Type B pancreatic cell (in vitro differentiated cells): ENCODE data around the gene RFC3. TPM values are rescaled to one million over a fixed set of nuclear protein-coding genes. Genes with fewer than 3 reads are reported as not detected.
"Not testable (repeated sequence)": the region's sequence is repeated elsewhere in the genome, so short reads cannot be mapped to it uniquely, and the experiment has no call there.

Experiments used
- DNase-seq: peaks from one replicate; pipeline ENCODE4 v3.0.0; 2021; ENCODE audit warnings: mixed read lengths; ENCODE audit not compliant: unreplicated experiment; ENCODE audit errors: extremely low spot score
- H3K27ac Mint-ChIP-seq: 2 replicates; pipeline ENCODE4 v1.8.0; 2021; ENCODE audit warnings: mild to moderate bottlenecking, mixed read lengths
- H3K27me3 Mint-ChIP-seq: 2 replicates; pipeline ENCODE4 v1.8.0; 2021; ENCODE audit warnings: mixed read lengths
- H3K36me3 Mint-ChIP-seq: 2 replicates; pipeline ENCODE4 v1.8.0; 2021; ENCODE audit warnings: mixed read lengths
- H3K4me1 Mint-ChIP-seq: one replicate; pipeline ENCODE4 v1.8.0; 2021; ENCODE audit warnings: mixed read lengths; ENCODE audit not compliant: unreplicated experiment
- H3K4me3 Mint-ChIP-seq: 2 replicates; pipeline ENCODE4 v1.8.0; 2021; ENCODE audit warnings: mild to moderate bottlenecking, mixed read lengths
- H3K9me3 Mint-ChIP-seq: 2 replicates; pipeline ENCODE4 v1.8.0; 2021; ENCODE audit warnings: mixed read lengths
- total RNA-seq: library from RNA; stranded (reverse); gene quantifications from 2 replicates; pipeline ENCODE4 v1.2.1, GENCODE V29; 2021; ENCODE audit warnings: low replicate concordance
- TF ChIP-seq, protein P1 (sequence below): fragments of 200-600 bp; sonication (generic); conservative IDR thresholded peaks from 2 replicates; pipeline ENCODE4 v1.5.0; 2021; ENCODE audit warnings: antibody characterized with exemption, mild to moderate bottlenecking

Gene RFC3
- total RNA-seq, 1 donor from 2014 or later = 30.0 TPM

GRCh38 chr13:33799950-33800592 is 17.9 kb upstream of the RFC3 start:
- no peaks in the 10 kb centered on the region for H3K27me3 Mint-ChIP-seq
- H3K4me3 Mint-ChIP-seq = no peak overlapping the region
- peaks cover 6% of the 10 kb centered on the region for H3K4me1 Mint-ChIP-seq
- no peaks in the 10 kb centered on the region for H3K36me3 Mint-ChIP-seq
- no peak overlapping the region for H3K27ac Mint-ChIP-seq
- DNase-seq = no peak
- no peaks in the 10 kb centered on the region for H3K9me3 Mint-ChIP-seq
- TF ChIP-seq, protein P1, sequence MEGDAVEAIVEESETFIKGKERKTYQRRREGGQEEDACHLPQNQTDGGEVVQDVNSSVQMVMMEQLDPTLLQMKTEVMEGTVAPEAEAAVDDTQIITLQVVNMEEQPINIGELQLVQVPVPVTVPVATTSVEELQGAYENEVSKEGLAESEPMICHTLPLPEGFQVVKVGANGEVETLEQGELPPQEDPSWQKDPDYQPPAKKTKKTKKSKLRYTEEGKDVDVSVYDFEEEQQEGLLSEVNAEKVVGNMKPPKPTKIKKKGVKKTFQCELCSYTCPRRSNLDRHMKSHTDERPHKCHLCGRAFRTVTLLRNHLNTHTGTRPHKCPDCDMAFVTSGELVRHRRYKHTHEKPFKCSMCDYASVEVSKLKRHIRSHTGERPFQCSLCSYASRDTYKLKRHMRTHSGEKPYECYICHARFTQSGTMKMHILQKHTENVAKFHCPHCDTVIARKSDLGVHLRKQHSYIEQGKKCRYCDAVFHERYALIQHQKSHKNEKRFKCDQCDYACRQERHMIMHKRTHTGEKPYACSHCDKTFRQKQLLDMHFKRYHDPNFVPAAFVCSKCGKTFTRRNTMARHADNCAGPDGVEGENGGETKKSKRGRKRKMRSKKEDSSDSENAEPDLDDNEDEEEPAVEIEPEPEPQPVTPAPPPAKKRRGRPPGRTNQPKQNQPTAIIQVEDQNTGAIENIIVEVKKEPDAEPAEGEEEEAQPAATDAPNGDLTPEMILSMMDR = peak; percentile 64

DNA sequence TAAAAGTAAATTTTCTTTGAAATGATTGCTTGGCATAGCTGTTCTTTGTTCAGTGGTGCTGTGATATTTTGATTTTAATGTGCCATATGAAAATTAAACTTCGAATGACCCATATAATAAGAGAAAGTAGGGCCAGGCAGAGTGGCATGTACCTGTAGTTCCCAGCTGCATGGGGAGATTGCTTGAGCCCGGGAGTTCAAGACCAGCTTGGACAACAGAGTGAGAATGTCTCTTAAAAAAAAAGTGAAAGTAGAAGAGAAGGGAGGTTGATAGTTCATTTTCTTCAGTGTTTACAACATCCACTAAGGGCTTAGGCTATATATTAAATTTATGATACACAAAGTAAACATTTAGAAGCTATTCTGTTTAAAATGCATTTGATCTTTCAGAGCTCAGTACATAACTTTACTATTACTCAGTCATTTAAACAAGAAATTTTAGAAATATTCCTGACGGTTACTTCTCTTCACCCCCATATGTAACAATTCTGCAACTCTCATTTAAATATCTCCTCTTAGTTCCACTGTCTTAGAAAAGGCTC is 17.2 kb upstream of the RFC3 start:
- Mint-ChIP-seq H3K4me3 (no peak overlapping the region), H3K27me3 (no peaks in the 10 kb centered on the region), H3K9me3 (no peaks in the 10 kb centered on the region), H3K27ac (no peak overlapping the region), H3K36me3 (no peaks in the 10 kb centered on the region), H3K4me1 (peaks cover 6% of the 10 kb centered on the region)
- no peak for DNase-seq
- TF ChIP-seq, protein P1 = no peak

GRCh38 chr13:33806470-33807248 is 11.3 kb upstream of the RFC3 start:
- DNase-seq = no peak
- H3K27ac Mint-ChIP-seq = no peak overlapping the region
- no peaks in the 10 kb centered on the region for H3K4me1 Mint-ChIP-seq
- TF ChIP-seq, protein P1 = no peak
- H3K36me3 Mint-ChIP-seq = no peaks in the 10 kb centered on the region
- no peaks in the 10 kb centered on the region for H3K9me3 Mint-ChIP-seq
- no peak overlapping the region for H3K4me3 Mint-ChIP-seq
- peaks cover 20% of the 10 kb centered on the region for H3K27me3 Mint-ChIP-seq

GRCh38 chr13:33812829-33813228 is 5.1 kb upstream of the RFC3 start:
- peaks cover 10% of the 10 kb centered on the region for H3K27me3 Mint-ChIP-seq
- not testable (repeated sequence) for H3K9me3 Mint-ChIP-seq, H3K27ac Mint-ChIP-seq, H3K36me3 Mint-ChIP-seq, DNase-seq, H3K4me1 Mint-ChIP-seq, H3K4me3 Mint-ChIP-seq

DNA sequence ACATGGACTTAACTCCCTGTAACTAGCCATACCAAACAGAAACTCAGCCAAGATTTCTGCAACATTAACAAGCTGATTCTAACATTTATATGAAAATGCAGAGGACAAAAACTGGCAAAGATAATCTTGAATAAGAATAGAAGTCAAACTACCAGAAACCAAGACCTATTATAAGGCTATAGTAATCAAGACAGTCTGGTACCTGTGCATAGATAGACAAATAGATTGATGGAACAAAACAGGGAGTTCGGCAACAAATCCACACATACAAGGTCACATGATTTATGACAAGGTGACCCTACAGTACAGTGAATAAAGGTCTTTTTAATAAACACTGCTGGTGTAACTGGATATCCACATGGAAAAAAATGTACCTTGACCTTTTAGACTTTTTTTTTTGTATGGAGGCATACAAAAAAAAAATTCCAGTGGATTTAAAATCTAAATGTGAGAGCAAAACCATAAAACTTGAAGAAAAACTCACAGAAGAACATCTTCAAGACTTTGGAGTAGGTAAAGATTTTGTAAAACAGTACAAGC is 2.9 kb upstream of the RFC3 start:
- H3K36me3 Mint-ChIP-seq = no peaks in the 10 kb centered on the region
- peaks cover 8% of the 10 kb centered on the region for H3K4me1 Mint-ChIP-seq
- TF ChIP-seq, protein P1 = no peak
- H3K9me3 Mint-ChIP-seq = no peaks in the 10 kb centered on the region
- H3K4me3 Mint-ChIP-seq = no peak overlapping the region
- H3K27me3 Mint-ChIP-seq = no peaks in the 10 kb centered on the region
- no peak overlapping the region for H3K27ac Mint-ChIP-seq
- DNase-seq = no peak

DNA sequence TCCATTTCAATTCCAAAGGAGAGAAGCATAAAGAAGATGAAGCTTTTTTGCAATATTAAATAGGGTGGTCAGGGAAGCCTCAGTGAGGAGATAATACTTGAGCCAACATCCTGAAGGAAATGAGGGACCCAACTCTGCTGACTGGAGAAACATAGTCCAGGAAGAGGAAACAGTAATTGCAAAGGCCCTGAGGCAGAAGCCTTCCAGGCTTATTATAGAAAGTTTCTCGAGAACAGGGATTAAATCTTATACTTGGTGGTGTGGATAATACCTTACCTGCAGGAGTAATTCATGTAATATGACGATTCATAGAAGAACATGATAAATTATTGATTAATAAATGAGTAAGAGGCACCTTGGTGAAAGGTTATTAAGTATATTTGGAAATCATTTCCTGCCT is 1.0 kb upstream of the RFC3 start:
- Mint-ChIP-seq H3K9me3 (no peaks in the 10 kb centered on the region), H3K27ac (peak overlapping the region; percentile 8), H3K27me3 (no peaks in the 10 kb centered on the region), H3K4me3 (peak overlapping the region; percentile 63), H3K36me3 (no peaks in the 10 kb centered on the region), H3K4me1 (peaks cover 8% of the 10 kb centered on the region)
- TF ChIP-seq, protein P1 = no peak
- no peak for DNase-seq
